ENCODE data around the gene EMD. TPM values are rescaled to one million over a fixed set of nuclear protein-coding genes. Genes with fewer than 3 reads are reported as not detected.
"Not testable (repeated sequence)": the region's sequence is repeated elsewhere in the genome, so short reads cannot be mapped to it uniquely, and the experiment has no call there.

The EMD gene
- 10 to 100 TPM; 52.1 to 59.9 TPM for total RNA-seq

DNA sequence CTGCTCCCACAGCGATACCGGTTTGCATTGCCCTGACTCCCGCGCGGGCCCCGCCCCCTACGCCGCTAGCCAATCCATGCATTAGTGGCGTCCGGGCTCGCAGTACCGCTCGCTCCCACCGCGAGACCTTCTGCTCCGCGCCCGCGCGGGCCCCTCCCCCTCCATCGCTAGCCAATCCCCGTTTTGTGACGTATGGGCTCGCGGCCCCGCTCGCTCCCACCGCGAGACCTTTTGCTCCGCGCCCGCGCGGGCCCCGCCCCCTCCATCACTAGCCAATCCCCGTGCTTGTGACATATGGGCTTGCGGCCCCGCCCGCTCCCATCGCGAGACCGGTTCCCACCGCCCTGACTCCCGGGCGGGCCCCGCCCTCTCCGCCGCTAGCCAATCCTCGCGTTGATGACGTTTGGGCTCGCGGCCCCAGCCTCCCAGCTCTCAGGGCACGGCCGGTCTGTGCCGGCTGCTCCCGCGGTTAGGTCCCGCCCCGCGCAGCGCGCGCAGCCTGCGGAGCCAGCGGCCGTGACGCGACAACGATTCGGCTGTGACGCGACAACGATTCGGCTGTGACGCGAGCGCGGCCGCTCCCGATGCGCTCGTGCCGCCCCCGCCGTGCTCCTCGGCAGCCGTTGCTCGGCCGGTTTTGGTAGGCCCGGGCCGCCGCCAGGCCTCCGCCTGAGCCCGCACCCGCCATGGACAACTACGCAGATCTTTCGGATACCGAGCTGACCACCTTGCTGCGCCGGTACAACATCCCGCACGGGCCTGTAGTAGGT, at the start of gene EMD:
Gene EMD (plus strand): TSS at position 497 of the 770 bp plus-strand sequence. CDS start 190 bp downstream, at position 687.
- H3K27me3 Mint-ChIP-seq, result no peaks in the 10 kb centered on the region
- no peaks in the 10 kb centered on the region for H3K9me3 Mint-ChIP-seq
- ChIA-PET CTCF (interaction anchor here (0.8 kb wide), 1 partner anchor 405 kb away, joined by 3 read pairs; no protein-coding TSS in a partner anchor), POLR2A (no interaction called here)
- peak within 1 kb of the TSS; percentile 79 for H3K4me3 Mint-ChIP-seq
- peak within 1 kb of the TSS; percentile 91 for H3K27ac Mint-ChIP-seq
- DNase-seq, result peak; percentile 96
- H3K36me3 Mint-ChIP-seq (ENCODE audit: low read depth), result peaks cover 9% of the 10 kb centered on the region
- H3K4me1 Mint-ChIP-seq, result peaks cover 28% of the 10 kb centered on the region

DNA sequence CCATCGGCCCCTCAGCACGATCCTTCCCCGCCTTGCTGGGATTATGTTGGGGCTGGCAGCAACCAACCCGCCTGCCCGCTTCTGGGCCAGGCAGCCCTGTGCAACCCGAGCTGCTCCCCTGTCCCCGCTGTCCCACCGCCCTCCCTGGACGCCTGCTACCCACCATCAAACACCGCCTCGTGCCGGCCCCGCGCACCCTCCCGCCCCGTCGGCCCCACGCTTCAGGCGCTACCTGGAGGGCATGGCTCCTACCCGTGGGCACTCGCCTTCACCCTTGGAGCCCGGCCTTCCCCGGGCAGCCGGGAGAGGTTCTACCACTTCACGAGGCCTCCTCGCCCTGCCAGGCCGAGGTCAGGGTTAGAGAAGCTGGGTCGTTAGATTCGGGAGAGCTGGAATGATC, 46.5 kb upstream of the EMD start:
- Mint-ChIP-seq H3K27me3 (no peaks in the 10 kb centered on the region), H3K4me3 (no peak overlapping the region), H3K4me1 (peaks cover 33% of the 10 kb centered on the region), H3K27ac (no peak overlapping the region), H3K9me3 (no peaks in the 10 kb centered on the region), H3K36me3 (ENCODE audit: low read depth) (no peaks in the 10 kb centered on the region)
- no peak for DNase-seq
- POLR2A ChIA-PET, result no interaction called here
- CTCF ChIA-PET, result no interaction called here

DNA sequence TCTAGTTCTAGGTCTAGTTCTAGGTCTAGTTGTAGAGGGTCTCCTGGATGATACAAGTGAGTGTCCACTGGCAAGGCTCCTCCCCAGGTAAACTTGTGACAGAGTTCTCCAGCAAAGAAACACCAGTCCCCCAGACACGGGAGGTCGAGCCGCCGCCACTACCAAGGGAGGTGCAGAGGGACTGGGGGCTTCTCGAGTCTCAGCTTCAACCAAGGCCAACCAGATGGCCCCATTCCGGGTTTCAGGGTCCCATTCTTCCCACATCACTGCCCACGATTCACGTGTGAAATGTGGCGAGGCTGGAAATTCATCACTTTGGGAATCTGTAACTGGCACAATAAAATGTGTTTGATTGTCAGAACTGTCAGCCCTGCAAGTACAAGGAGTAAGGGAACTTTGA, 46.0 kb upstream of the EMD start:
- Mint-ChIP-seq H3K36me3 (ENCODE audit: low read depth) (no peaks in the 10 kb centered on the region), H3K4me1 (peaks cover 29% of the 10 kb centered on the region), H3K4me3 (no peak overlapping the region), H3K27ac (peak overlapping the region; percentile 88), H3K27me3 (no peaks in the 10 kb centered on the region), H3K9me3 (no peaks in the 10 kb centered on the region)
- no peak for DNase-seq
- ChIA-PET POLR2A (no interaction called here), CTCF (no interaction called here)

DNA sequence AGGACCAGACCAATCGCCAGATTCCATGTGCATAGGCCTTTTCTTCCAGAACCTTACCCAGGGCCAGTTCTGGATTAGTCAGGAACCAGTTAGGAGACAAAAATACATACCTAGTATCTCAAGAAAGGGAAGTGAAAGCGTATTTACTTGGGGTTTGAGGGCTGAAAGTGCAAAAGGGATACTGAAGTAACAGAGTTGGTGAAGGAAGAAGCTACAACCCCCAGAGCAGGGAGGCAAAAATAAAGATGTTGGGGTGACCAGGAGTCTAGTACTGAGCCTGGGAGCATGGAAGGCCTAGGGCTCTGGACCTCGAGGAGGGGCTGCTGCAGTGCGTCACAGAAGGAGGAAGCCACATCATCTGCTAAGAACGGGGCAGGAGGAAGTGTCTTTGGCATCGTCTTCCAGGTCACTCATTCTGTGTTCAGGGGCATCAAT, 45.2 kb upstream of the EMD start:
- peak overlapping the region; percentile 88 for H3K27ac Mint-ChIP-seq
- no peak overlapping the region for H3K4me3 Mint-ChIP-seq
- no peaks in the 10 kb centered on the region for H3K9me3 Mint-ChIP-seq
- POLR2A ChIA-PET, result no interaction called here
- peaks cover 25% of the 10 kb centered on the region for H3K4me1 Mint-ChIP-seq
- H3K27me3 Mint-ChIP-seq, result no peaks in the 10 kb centered on the region
- no peaks in the 10 kb centered on the region for H3K36me3 Mint-ChIP-seq (ENCODE audit: low read depth)
- no peak for DNase-seq
- CTCF ChIA-PET, result no interaction called here

DNA sequence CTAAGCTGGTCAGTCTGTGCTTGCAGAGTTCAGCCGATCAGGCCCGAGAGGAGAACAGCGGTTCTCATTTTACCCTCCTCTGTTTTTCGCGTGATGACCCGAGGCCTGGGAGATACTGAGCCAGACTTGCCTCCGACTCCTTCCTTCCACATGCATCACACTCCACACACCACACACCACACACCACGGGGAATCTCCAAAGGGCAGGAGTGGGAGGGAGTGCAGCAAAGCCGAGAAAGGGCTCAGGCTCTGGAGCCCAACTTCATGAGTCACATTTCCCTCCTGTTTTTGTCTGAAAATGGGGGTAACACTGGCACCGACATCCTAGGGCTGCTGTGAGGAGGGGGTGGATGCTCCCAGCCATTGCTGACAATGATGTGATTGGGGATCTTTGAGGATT, 44.6 kb upstream of the EMD start:
- H3K27me3 Mint-ChIP-seq, result no peaks in the 10 kb centered on the region
- ChIA-PET CTCF (no interaction called here), POLR2A (no interaction called here)
- DNase-seq, result no peak
- peak overlapping the region; percentile 5 for H3K27ac Mint-ChIP-seq
- peaks cover 23% of the 10 kb centered on the region for H3K4me1 Mint-ChIP-seq
- H3K36me3 Mint-ChIP-seq (ENCODE audit: low read depth), result no peaks in the 10 kb centered on the region
- H3K4me3 Mint-ChIP-seq, result no peak overlapping the region
- H3K9me3 Mint-ChIP-seq, result no peaks in the 10 kb centered on the region

DNA sequence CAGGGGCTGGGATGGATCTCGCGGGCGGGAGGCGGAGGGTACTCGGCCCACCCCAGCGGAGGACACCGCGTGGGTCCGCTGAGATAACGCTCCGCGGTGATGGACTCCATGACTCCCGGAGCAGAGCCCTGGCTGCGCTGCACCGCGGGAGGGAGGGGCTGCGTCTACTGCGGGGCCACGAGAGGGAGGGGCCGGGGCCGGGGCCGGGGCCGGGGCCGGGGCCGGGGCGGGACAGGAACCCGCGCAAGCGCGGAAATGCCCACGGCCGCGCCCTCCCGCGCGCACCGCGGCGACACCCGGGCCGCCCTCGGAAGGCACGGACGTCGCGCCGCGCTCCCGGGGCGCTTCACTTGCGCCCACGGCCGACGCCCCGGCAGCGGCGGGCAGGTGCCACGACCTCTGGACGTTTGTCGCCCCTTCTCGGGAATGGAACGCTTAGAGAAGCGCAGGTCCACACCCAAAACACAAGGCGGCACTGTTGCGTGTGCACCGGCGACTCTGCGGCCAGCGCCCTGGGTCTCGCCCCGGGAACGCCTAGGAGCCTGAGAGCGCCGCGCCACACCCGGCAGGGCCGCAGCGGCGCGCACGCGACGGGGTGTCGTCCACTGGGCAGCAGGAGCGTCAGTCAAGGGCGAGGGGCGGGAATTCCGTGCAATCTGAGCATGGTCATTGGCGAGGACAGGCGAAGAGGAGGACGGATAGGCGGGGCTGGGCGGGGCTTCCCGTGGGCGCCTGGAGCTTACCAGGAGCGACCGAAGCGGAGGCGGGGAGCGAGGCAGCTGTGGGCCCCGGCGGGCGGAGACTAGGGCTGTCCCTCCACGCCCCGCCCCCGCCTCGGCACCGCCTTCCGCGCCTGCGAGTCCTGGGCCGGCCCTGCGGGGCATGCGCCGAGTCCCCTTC, 37.4 kb upstream of the EMD start:
- H3K36me3 Mint-ChIP-seq (ENCODE audit: low read depth); CTCF ChIA-PET; H3K27ac Mint-ChIP-seq; DNase-seq; POLR2A ChIA-PET; H3K4me1 Mint-ChIP-seq; H3K27me3 Mint-ChIP-seq; H3K9me3 Mint-ChIP-seq; H3K4me3 Mint-ChIP-seq: not testable (repeated sequence)

DNA sequence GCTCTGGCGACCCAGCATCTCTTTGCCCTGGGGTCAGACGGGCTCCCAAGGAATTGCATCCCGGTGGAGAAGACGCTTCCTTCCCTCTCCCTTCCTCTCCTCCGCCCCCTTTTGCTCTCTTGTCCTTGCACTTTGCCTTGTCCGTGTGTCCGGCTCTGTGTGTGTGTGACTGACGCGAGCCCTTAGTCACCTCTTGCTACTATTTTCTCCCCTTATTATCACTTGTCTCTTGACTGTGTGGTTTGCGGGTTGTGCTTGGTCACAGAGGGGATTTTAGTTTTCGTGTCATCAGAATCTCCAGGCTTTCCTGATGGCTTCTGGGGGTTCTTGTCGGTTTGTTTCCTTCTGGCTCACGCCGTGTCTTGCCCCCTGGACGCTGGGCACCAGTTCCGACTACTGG, 36.0 kb upstream of the EMD start:
- CTCF ChIA-PET; H3K27ac Mint-ChIP-seq; H3K27me3 Mint-ChIP-seq; H3K4me3 Mint-ChIP-seq; H3K36me3 Mint-ChIP-seq (ENCODE audit: low read depth); H3K4me1 Mint-ChIP-seq; H3K9me3 Mint-ChIP-seq; DNase-seq; POLR2A ChIA-PET: not testable (repeated sequence)

DNA sequence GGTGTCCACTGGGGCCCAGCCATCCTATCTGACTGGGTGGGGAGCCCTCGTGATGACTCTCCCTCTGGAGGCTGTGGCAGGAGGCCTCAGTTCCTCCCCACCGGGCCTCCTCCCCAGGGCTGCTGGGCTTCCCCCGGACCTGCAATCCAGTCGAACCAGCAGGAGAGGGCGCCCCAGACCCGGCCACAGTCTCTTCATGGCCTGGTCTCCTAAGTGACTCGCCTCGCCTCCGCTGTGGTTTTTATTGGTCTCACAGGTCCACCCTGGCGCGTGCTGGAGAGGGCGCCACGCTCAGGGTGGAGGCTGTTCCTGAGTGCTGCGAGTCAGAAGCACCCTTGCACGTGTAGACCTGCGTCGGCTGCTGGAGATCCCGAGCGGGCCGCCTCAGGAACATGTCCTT, 35.5 kb upstream of the EMD start:
- peaks cover 13% of the 10 kb centered on the region for H3K4me1 Mint-ChIP-seq
- H3K36me3 Mint-ChIP-seq (ENCODE audit: low read depth); H3K27ac Mint-ChIP-seq; H3K27me3 Mint-ChIP-seq; H3K4me3 Mint-ChIP-seq; H3K9me3 Mint-ChIP-seq; DNase-seq; POLR2A ChIA-PET; CTCF ChIA-PET: not testable (repeated sequence)

DNA sequence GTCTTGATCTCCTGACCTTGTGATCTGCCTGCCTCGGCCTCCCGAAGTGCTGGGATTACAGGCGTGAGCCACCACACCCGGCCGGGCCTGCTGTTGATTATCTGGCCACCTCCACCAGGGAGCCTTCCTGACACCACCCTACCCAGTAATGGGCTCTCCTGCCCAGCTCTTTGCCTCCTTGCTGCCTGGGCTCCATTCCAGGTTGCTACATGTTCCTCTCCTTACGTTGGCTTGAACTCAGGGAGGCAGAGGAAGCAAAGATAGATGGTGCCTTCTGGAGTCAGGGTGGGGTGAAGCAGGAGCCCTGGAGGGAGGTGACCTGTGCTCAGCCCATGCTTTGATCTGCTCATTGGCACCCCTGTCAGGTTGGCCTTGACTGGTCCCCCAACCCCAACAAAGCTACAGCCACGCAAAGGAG, 31.0 kb upstream of the EMD start:
- CTCF ChIA-PET, result no interaction called here
- POLR2A ChIA-PET, result no interaction called here
- H3K27ac Mint-ChIP-seq, result peak overlapping the region; percentile 91
- H3K4me1 Mint-ChIP-seq, result peaks cover 40% of the 10 kb centered on the region
- H3K4me3 Mint-ChIP-seq, result no peak overlapping the region
- no peaks in the 10 kb centered on the region for H3K27me3 Mint-ChIP-seq
- DNase-seq, result no peak
- H3K9me3 Mint-ChIP-seq, result no peaks in the 10 kb centered on the region
- H3K36me3 Mint-ChIP-seq (ENCODE audit: low read depth), result peaks cover 16% of the 10 kb centered on the region

DNA sequence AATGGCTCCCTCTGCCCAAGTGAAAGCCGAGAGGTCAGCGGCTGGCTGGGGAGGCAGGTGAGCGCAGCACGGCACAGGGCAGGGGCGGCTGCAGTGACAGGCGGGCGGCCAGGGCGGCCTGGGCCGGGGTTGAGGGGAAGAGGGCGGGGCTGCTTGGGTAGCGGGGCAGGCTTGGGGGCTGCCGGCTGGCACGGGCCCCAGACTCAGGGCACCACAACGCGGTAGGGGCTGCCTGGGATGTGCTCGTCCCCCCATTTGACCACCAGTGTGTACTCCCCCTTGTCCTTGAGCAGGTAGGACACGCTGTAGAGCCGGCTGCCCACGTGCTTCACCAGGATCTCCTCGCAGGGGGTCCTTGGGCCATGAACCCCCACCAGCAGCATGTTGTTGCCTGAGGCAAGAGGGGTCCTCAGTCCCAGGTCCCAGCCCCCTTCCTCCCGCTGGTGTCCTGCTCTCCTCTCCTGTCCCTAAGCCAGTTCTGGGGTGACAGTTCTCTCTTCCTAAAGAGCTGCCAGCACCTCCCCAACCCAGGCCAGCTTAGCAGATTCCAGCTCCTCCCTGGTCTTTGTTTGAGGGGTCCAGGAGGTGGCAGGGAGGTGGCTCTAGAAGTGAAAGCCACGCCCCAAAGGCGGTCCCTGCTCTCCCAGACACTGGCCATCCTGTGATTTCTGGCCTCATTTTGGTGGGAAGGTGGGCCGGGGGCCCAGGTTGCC, 30.3 kb upstream of the EMD start:
- peak overlapping the region; percentile 46 for H3K27ac Mint-ChIP-seq
- H3K27me3 Mint-ChIP-seq, result no peaks in the 10 kb centered on the region
- peaks cover 47% of the 10 kb centered on the region for H3K4me1 Mint-ChIP-seq
- H3K4me3 Mint-ChIP-seq, result no peak overlapping the region
- H3K9me3 Mint-ChIP-seq, result no peaks in the 10 kb centered on the region
- peaks cover 17% of the 10 kb centered on the region for H3K36me3 Mint-ChIP-seq (ENCODE audit: low read depth)
- POLR2A ChIA-PET, result no interaction called here
- DNase-seq, result no peak
- CTCF ChIA-PET, result no interaction called here

DNA sequence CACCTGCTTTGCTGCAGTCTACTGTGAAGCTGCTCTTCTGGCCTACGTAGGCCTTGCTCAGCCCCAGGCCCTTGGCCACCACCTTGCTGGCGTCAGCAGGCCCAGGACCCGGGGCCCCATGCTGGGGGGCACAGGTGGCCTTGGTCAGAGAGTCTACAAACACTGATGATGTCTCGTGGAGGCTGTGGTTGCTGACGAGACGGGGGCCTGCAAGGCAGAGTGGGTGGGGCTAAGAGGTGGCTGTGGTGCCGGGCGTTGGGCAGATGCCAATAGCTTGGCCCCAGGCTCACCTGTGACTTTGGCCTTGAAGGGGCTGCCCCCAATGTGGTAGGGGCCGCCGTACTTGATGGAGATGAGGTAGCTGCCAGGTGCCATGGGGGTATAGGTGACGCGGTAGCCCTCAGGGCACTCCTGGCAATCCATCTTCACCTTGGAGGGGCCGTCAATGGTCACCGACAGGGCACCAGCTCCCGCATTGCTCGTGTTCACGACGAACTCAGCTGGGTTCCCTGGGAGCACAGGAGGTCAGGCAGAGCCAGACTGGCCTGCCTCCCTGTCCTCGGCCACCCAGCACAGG, 29.6 kb upstream of the EMD start:
- H3K27ac Mint-ChIP-seq, result peak overlapping the region; percentile 78
- no peaks in the 10 kb centered on the region for H3K27me3 Mint-ChIP-seq
- peaks cover 52% of the 10 kb centered on the region for H3K4me1 Mint-ChIP-seq
- CTCF ChIA-PET, result interaction anchor here (1.3 kb wide), 1 partner anchor 24 kb away, joined by 3 read pairs; no protein-coding TSS in a partner anchor
- DNase-seq, result no peak
- H3K4me3 Mint-ChIP-seq, result no peak overlapping the region
- peaks cover 17% of the 10 kb centered on the region for H3K36me3 Mint-ChIP-seq (ENCODE audit: low read depth)
- POLR2A ChIA-PET, result no interaction called here
- H3K9me3 Mint-ChIP-seq, result no peaks in the 10 kb centered on the region

DNA sequence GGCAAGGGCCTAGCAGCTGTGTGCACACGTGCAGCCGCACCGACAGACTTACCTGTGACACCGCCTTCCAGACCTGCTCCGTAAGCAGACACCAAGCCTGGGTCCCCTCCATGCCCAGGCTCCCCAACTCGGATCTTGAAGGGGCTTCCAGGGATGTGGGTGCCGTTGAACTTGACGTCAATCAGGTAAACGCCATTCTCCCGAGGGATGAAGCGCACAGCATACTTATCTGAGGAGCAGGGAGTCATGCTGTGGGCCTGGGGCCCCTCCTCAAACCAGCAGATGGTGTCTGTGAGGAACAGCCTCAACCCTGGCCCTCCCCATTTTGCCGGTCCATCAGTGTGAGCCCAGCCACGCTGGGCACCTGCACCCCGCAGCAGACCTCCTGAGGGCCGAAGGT, 29.1 kb upstream of the EMD start:
- CTCF ChIA-PET, result interaction anchor here (1.3 kb wide), 1 partner anchor 23 kb away, joined by 3 read pairs; no protein-coding TSS in a partner anchor
- no peak for DNase-seq
- POLR2A ChIA-PET, result no interaction called here
- H3K27ac Mint-ChIP-seq, result peak overlapping the region; percentile 78
- no peaks in the 10 kb centered on the region for H3K27me3 Mint-ChIP-seq
- no peak overlapping the region for H3K4me3 Mint-ChIP-seq
- no peaks in the 10 kb centered on the region for H3K9me3 Mint-ChIP-seq
- H3K36me3 Mint-ChIP-seq (ENCODE audit: low read depth), result peaks cover 17% of the 10 kb centered on the region
- peaks cover 55% of the 10 kb centered on the region for H3K4me1 Mint-ChIP-seq
